Astrocyte (in vitro differentiated cells and primary cell): ENCODE results near the gene CERK.

Experiments
- CTCF ChIP-seq: IDR thresholded peaks from 2 replicates; pipeline ENCODE4 v1.5.1; 2011; ENCODE audit warnings: low read depth, mild to moderate bottlenecking, inconsistent platforms, low read length, moderate library complexity; ENCODE audit not compliant: insufficient read depth
- EZH2 ChIP-seq: IDR thresholded peaks from 2 replicates; pipeline ENCODE4 v1.6.1; 2012; ENCODE audit warnings: mild to moderate bottlenecking, low read length, inconsistent platforms; ENCODE audit not compliant: insufficient read depth

DNA sequence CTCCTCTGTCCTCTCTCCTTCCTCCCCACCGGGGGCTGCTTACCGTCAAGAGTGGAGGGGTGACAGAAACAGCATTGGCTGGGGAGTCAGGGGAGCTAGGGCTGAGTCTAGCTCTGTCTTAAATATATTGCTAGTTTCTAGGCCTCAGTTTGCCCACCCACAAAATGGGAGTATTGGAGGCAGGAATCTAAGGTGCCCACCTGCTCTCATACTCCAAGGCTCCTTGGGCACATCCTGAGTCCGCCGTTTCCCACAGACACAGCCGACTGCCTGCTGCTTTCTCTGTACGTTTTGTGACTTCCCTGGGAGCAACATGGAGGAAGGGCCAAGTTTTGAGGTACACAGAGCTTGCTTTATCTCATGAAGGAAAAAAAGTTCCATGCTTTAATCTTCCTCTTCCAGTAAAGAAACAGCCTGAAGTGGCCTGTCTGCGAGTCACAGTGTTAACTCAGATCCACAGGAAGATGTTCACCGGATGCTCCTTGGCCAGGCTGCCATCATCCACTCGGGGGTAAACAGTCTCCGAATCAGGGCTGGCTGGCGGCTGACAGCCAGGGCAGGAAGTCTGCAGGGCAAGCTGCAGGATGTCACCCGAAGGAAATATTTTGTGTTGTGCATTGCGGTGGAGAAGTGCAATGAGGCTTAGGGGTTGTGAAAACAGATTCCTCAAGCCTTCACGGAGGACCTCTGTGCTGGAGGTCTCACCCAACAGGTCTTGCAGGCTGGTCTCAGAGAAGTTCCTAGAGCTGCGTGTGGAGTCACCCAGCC lies 11.0 kb upstream of the CERK start:
- no peak for TF ChIP-seq CTCF
- no peak for TF ChIP-seq EZH2
